ENCODE data around the gene POU6F2. TPM values are rescaled to one million over a fixed set of nuclear protein-coding genes. Genes with fewer than 3 reads are reported as not detected.
A peak's percentile ranks its signal among the peaks of the same experiment; 100 is the strongest.

Gene POU6F2
- total RNA-seq, 1 donor from 2014 or later = 7.9 TPM

DNA sequence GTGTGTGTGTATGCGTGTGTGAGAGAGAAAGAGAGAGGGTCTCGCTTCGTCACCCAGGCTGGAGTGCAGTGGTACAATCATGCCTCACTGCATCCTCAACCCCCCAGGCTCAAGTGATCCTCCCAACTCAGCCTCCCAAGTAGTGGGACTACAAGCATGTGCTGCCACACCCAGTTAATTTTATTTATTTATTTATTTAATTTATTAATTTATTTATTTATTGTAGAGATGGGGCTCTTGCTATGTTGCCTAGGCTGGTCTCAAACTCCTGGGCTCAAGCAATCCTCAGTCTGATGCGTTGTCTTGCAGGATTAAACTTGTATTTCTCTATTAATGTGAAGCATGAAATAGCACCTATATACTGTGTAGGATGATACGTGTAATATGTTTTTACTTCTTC, 21.8 kb upstream of the POU6F2 start:
- Mint-ChIP-seq H3K4me3 (no peak overlapping the region), H3K27ac (ENCODE audit: unreplicated experiment) (no peak overlapping the region), H3K4me1 (no peaks in the 10 kb centered on the region), H3K36me3 (ENCODE audit: low read depth) (no peaks in the 10 kb centered on the region), H3K27me3 (ENCODE audit: low read depth) (no peaks in the 10 kb centered on the region), H3K9me3 (no peaks in the 10 kb centered on the region)
- DNase-seq (ENCODE audit: low read depth, low spot score) = no peak
- TF ChIP-seq, protein P1, sequence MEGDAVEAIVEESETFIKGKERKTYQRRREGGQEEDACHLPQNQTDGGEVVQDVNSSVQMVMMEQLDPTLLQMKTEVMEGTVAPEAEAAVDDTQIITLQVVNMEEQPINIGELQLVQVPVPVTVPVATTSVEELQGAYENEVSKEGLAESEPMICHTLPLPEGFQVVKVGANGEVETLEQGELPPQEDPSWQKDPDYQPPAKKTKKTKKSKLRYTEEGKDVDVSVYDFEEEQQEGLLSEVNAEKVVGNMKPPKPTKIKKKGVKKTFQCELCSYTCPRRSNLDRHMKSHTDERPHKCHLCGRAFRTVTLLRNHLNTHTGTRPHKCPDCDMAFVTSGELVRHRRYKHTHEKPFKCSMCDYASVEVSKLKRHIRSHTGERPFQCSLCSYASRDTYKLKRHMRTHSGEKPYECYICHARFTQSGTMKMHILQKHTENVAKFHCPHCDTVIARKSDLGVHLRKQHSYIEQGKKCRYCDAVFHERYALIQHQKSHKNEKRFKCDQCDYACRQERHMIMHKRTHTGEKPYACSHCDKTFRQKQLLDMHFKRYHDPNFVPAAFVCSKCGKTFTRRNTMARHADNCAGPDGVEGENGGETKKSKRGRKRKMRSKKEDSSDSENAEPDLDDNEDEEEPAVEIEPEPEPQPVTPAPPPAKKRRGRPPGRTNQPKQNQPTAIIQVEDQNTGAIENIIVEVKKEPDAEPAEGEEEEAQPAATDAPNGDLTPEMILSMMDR (conservative IDR thresholded peaks at IDR 0.05) = no peak

DNA sequence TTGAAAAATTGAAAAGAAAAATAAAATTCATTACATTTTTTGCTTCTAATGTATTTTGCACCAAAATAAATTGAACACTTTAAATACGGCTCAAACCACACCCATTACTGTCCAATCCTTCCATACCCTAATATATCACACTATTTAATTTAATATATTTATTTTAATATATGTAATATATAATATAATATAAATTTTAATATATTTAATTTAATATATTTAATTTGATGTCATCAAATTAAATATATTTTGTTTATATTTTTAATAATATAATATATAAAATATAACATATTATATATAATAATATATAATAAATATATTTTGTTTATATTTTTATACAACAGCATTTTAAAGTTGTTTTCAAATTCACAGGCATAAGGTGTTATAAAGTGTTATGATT, 15.7 kb upstream of the POU6F2 start:
- no peak for DNase-seq (ENCODE audit: low read depth, low spot score)
- Mint-ChIP-seq H3K36me3 (ENCODE audit: low read depth) (no peaks in the 10 kb centered on the region), H3K9me3 (peaks cover 5% of the 10 kb centered on the region), H3K27ac (ENCODE audit: unreplicated experiment) (no peak overlapping the region), H3K4me1 (no peaks in the 10 kb centered on the region), H3K27me3 (ENCODE audit: low read depth) (no peaks in the 10 kb centered on the region), H3K4me3 (no peak overlapping the region)
- TF ChIP-seq, protein P1 (conservative IDR thresholded peaks at IDR 0.05) = no peak

DNA sequence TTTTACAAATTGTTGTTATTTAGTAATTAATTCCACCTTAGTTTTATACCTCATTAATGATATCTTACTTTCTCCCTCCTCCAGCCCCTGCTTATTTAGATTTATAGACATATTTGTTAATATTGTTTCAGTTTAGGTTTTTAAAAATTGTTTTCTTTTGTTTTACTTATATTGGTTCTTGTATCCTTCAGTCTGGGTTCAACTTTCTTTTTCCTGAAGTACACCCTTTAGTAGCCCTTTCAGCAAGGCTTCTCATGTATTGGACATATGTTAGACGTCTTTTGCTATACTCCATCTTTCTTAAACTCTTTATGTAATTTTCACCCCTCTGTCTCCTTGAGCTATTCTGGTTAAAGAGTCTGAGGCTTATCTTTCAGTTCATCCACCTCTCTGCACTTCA, 12.8 kb upstream of the POU6F2 start:
- H3K4me1 Mint-ChIP-seq = no peaks in the 10 kb centered on the region
- no peak overlapping the region for H3K27ac Mint-ChIP-seq (ENCODE audit: unreplicated experiment)
- H3K27me3 Mint-ChIP-seq (ENCODE audit: low read depth) = no peaks in the 10 kb centered on the region
- no peak overlapping the region for H3K4me3 Mint-ChIP-seq
- H3K9me3 Mint-ChIP-seq = peaks cover 5% of the 10 kb centered on the region
- H3K36me3 Mint-ChIP-seq (ENCODE audit: low read depth) = no peaks in the 10 kb centered on the region
- TF ChIP-seq, protein P1 (conservative IDR thresholded peaks at IDR 0.05) = no peak
- no peak for DNase-seq (ENCODE audit: low read depth, low spot score)

DNA sequence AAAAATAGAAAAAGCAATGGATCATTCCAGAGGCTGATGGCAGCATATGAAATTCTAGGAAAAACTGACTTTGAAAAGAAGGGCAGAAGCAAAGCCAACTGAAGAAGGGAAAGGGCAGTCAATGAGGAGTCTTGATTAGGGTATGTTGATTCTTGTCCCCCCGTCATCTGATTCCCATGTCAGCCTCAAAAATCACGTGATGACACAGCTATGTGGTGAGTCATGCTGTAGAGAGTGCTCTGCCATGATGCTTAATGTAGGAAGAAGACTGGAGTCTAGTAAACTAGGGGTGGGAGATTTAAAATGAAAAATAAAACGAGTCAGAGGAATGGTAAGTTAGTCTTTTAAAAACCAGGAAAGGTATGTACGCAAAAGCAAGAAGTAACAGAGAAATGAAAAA, 3.9 kb upstream of the POU6F2 start:
- peaks cover 43% of the 10 kb centered on the region for H3K27me3 Mint-ChIP-seq (ENCODE audit: low read depth)
- H3K4me3 Mint-ChIP-seq = peak overlapping the region; percentile 8
- TF ChIP-seq, protein P1 (conservative IDR thresholded peaks at IDR 0.05) = no peak
- H3K36me3 Mint-ChIP-seq (ENCODE audit: low read depth) = no peaks in the 10 kb centered on the region
- H3K4me1 Mint-ChIP-seq = peaks cover 17% of the 10 kb centered on the region
- peaks cover 4% of the 10 kb centered on the region for H3K9me3 Mint-ChIP-seq
- no peak overlapping the region for H3K27ac Mint-ChIP-seq (ENCODE audit: unreplicated experiment)
- no peak for DNase-seq (ENCODE audit: low read depth, low spot score)

DNA sequence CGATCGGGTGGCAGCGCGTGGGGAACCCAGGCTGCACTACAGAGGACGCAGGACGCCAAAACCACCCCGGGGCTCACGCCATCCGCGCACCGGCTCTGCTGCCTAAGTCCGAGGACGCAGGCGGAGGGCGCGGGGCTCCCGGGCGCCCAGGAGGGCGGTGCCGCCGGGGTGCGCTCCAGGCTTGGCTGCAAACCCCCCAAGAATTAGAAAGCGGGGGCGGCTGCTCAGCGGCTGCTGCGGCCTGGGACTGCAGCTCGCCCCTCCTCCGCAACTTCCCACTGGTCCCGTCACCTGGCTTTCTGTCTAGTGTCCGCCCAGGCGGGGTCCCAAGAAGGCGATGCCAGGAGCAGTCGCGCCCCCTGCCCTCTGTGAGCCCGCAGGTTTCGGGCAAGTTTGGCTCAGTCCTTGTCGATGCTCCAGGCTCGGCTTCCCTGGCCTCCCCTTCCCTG, 1.7 kb upstream of the POU6F2 start:
- TF ChIP-seq, protein P1 (conservative IDR thresholded peaks at IDR 0.05) = no peak
- peak; percentile 9 for DNase-seq (ENCODE audit: low read depth, low spot score)
- H3K27me3 Mint-ChIP-seq (ENCODE audit: low read depth) = peaks cover 48% of the 10 kb centered on the region
- H3K9me3 Mint-ChIP-seq = peaks cover 4% of the 10 kb centered on the region
- peak overlapping the region; percentile 74 for H3K4me3 Mint-ChIP-seq
- H3K27ac Mint-ChIP-seq (ENCODE audit: unreplicated experiment) = no peak overlapping the region
- H3K4me1 Mint-ChIP-seq = peaks cover 19% of the 10 kb centered on the region
- no peaks in the 10 kb centered on the region for H3K36me3 Mint-ChIP-seq (ENCODE audit: low read depth)

DNA sequence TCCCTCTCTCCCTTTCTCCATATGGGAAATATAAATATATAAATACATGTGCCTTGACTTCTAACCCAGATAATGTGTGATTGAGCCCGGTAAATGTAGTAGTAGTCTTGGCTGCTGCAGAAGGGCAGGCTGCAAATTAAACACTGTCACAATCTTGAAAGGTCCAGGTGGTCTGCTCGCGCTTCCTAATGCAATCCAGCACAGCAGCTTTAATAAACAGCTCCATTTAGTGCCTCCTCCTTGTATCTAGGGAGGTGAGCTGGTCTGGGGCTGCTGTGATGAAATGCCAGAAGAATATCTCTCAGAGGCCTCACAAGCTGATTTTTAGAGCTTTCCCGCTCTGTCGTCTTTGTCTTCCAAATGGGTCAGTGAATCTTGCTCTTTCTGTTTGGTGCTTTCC, 782 bp downstream of the POU6F2 start:
- no peak for DNase-seq (ENCODE audit: low read depth, low spot score)
- Mint-ChIP-seq H3K27ac (ENCODE audit: unreplicated experiment) (no peak overlapping the region), H3K36me3 (ENCODE audit: low read depth) (no peaks in the 10 kb centered on the region), H3K4me3 (peak overlapping the region; percentile 52), H3K27me3 (ENCODE audit: low read depth) (peaks cover 48% of the 10 kb centered on the region), H3K9me3 (peaks cover 4% of the 10 kb centered on the region), H3K4me1 (peaks cover 19% of the 10 kb centered on the region)
- TF ChIP-seq, protein P1 (conservative IDR thresholded peaks at IDR 0.05) = no peak
